ENCODE data around the gene ZNF784. TPM values are rescaled to one million over a fixed set of nuclear protein-coding genes. Genes with fewer than 3 reads are reported as not detected.
A peak's percentile ranks its signal among the peaks of the same experiment; 100 is the strongest.
"Not testable (repeated sequence)": the region's sequence is repeated elsewhere in the genome, so short reads cannot be mapped to it uniquely, and the experiment has no call there.

ZNF784 gene
- total and polyA plus RNA-seq, 5 donors = 11.5 to 16.3 (median 13.0) TPM

GRCh38 chr19:55579766-55580621 is 44.4 kb downstream of the ZNF784 start:
- no peaks in the 10 kb centered on the region for H3K9me3 ChIP-seq (ENCODE audit: control insufficient read depth, low read length)
- H3K4me1 ChIP-seq (ENCODE audit: control insufficient read depth, insufficient read depth, low read length) = peaks cover 5% of the 10 kb centered on the region
- WGBS = 10% methylated on average over 20 of the region's 20 CpGs
- intact Hi-C loops (cut with DNase I) = loop anchor here in 1 of 4 donors (5.0 kb wide), 1 partner anchor 63 kb away; no protein-coding TSS in a partner anchor
- no peaks in the 10 kb centered on the region for H3K27me3 ChIP-seq (ENCODE audit: control insufficient read depth, insufficient read depth)
- DNase-seq (peak; percentile 32 to 73 (median 64)), ATAC-seq (peak; percentile 45 to 64)
- H3K27ac ChIP-seq (ENCODE audit: low read length) = peak overlapping the region; percentile 65
- H3K4me3 ChIP-seq (ENCODE audit: low read length) = peak overlapping the region; percentile 87

GRCh38 chr19:55578761-55579747 is 45.3 kb downstream of the ZNF784 start:
- no peaks in the 10 kb centered on the region for H3K27me3 ChIP-seq (ENCODE audit: control insufficient read depth, insufficient read depth)
- peak overlapping the region; percentile 87 for H3K4me3 ChIP-seq (ENCODE audit: low read length)
- H3K27ac ChIP-seq (ENCODE audit: low read length) = peak overlapping the region; percentile 65
- no peak for ATAC-seq
- 94% methylated on average over 90 of the region's 90 CpGs for WGBS
- intact Hi-C loops (cut with DNase I) = no loop called here
- H3K4me1 ChIP-seq (ENCODE audit: control insufficient read depth, insufficient read depth, low read length) = peaks cover 5% of the 10 kb centered on the region
- DNase-seq = peak in 2 of 3 donors; percentile 57 to 68
- no peaks in the 10 kb centered on the region for H3K9me3 ChIP-seq (ENCODE audit: control insufficient read depth, low read length)

- Histone ChIP-seq H3K9me3 (ENCODE audit: control insufficient read depth, low read length) (no peaks in the 10 kb centered on the region), H3K27ac (ENCODE audit: low read length) (no peak overlapping the region), H3K4me3 (ENCODE audit: low read length) (no peak overlapping the region), H3K27me3 (ENCODE audit: control insufficient read depth, insufficient read depth) (no peaks in the 10 kb centered on the region), H3K4me1 (ENCODE audit: control insufficient read depth, insufficient read depth, low read length) (peaks cover 5% of the 10 kb centered on the region)
- ATAC-seq (no peak), DNase-seq (peak in 2 of 3 donors; percentile 20 to 54)
- 95% methylated on average over 83 of the region's 83 CpGs for WGBS
- intact Hi-C loops (cut with DNase I) = no loop called here
Observed at GRCh38 chr19:55578031-55578760, 46.2 kb downstream of the ZNF784 start.

- DNase-seq (peak in 1 of 3 donors; percentile 3), ATAC-seq (no peak)
- H3K4me1 ChIP-seq (ENCODE audit: control insufficient read depth, insufficient read depth, low read length) = peaks cover 5% of the 10 kb centered on the region
- intact Hi-C loops (cut with DNase I) = no loop called here
- no peak overlapping the region for H3K27ac ChIP-seq (ENCODE audit: low read length)
- 86% methylated on average over 5 of the region's 5 CpGs for WGBS
- H3K4me3 ChIP-seq (ENCODE audit: low read length) = no peak overlapping the region
- H3K27me3 ChIP-seq (ENCODE audit: control insufficient read depth, insufficient read depth) = no peaks in the 10 kb centered on the region
- no peaks in the 10 kb centered on the region for H3K9me3 ChIP-seq (ENCODE audit: control insufficient read depth, low read length)
Observed at GRCh38 chr19:55576746-55577145, 47.6 kb downstream of the ZNF784 start.

GRCh38 chr19:55573929-55574328 is 50.4 kb downstream of the ZNF784 start:
- 94% methylated on average over 6 of the region's 6 CpGs for WGBS
- H3K4me3 ChIP-seq (ENCODE audit: low read length); H3K9me3 ChIP-seq (ENCODE audit: control insufficient read depth, low read length); ATAC-seq; intact Hi-C loops (cut with DNase I); H3K27ac ChIP-seq (ENCODE audit: low read length); H3K27me3 ChIP-seq (ENCODE audit: control insufficient read depth, insufficient read depth); H3K4me1 ChIP-seq (ENCODE audit: control insufficient read depth, insufficient read depth, low read length): not testable (repeated sequence)
- peak in 1 of 3 donors; percentile 2 for DNase-seq

Other genes starting within 250 kb of the ZNF784 start
- gene TMEM190, start 247.7 kb downstream of the ZNF784 start, total RNA-seq = not detected
- not detected for gene TMEM190, start 247.7 kb downstream of the ZNF784 start, polyA plus RNA-seq
- 1 to 10 TPM in 1 of 4 donors, under 1 TPM in 3; 0.47 to 1.2 (median 0.56) TPM for gene TMEM238, start 240.3 kb downstream of the ZNF784 start, total RNA-seq
- gene TMEM238, start 240.3 kb downstream of the ZNF784 start, polyA plus RNA-seq = 0.14 TPM
- gene RPL28, start 238.6 kb downstream of the ZNF784 start, total RNA-seq = 1,000 to 10,000 TPM in 1 of 4 donors, 100 to 1,000 TPM in 3; 656 to 1,015 (median 735) TPM
- gene RPL28, start 238.6 kb downstream of the ZNF784 start, polyA plus RNA-seq = 806 TPM
- 10 to 100 TPM; 21.0 to 32.7 (median 27.8) TPM for gene UBE2S, start 216.8 kb downstream of the ZNF784 start, total RNA-seq
- 12.2 TPM for gene UBE2S, start 216.8 kb downstream of the ZNF784 start, polyA plus RNA-seq
- not detected for gene SHISA7, start 181.3 kb downstream of the ZNF784 start, total RNA-seq
- 0.05 TPM for gene SHISA7, start 181.3 kb downstream of the ZNF784 start, polyA plus RNA-seq
- 10 to 100 TPM; 49.6 to 73.9 (median 62.0) TPM for gene ISOC2, start 162.9 kb downstream of the ZNF784 start, total RNA-seq
- 111 TPM for gene ISOC2, start 162.9 kb downstream of the ZNF784 start, polyA plus RNA-seq
- not detected for gene C19orf85, start 159.8 kb downstream of the ZNF784 start, total RNA-seq
- not detected for gene C19orf85, start 159.8 kb downstream of the ZNF784 start, polyA plus RNA-seq
- gene ZNF628, start 147.9 kb downstream of the ZNF784 start, total RNA-seq = 1 to 10 TPM; 5.6 to 8.1 (median 6.7) TPM
- gene ZNF628, start 147.9 kb downstream of the ZNF784 start, polyA plus RNA-seq = 7.7 TPM
- 10 to 100 TPM; 13.6 to 20.8 (median 15.0) TPM for gene NAT14, start 139.4 kb downstream of the ZNF784 start, total RNA-seq
- 15.8 TPM for gene NAT14, start 139.4 kb downstream of the ZNF784 start, polyA plus RNA-seq
- 10 to 100 TPM in 1 of 4 donors, 1 to 10 TPM in 3; 6.8 to 10.2 (median 8.1) TPM for gene SSC5D, start 136.1 kb downstream of the ZNF784 start, total RNA-seq
- gene SSC5D, start 136.1 kb downstream of the ZNF784 start, polyA plus RNA-seq = 4.4 TPM
- 100 to 1,000 TPM; 205 to 239 (median 209) TPM for gene SBK2, start 87.4 kb downstream of the ZNF784 start, total RNA-seq
- gene SBK2, start 87.4 kb downstream of the ZNF784 start, polyA plus RNA-seq = 228 TPM
- 100 to 1,000 TPM in 2 of 4 donors, 10 to 100 TPM in 2; 80.3 to 211 (median 109) TPM for gene SBK3, start 79.0 kb downstream of the ZNF784 start, total RNA-seq
- 103 TPM for gene SBK3, start 79.0 kb downstream of the ZNF784 start, polyA plus RNA-seq
- gene ZNF579, start 43.7 kb downstream of the ZNF784 start, total RNA-seq = 10 to 100 TPM; 12.4 to 15.5 (median 14.2) TPM
- 10.2 TPM for gene ZNF579, start 43.7 kb downstream of the ZNF784 start, polyA plus RNA-seq
- gene FIZ1, start 25.0 kb downstream of the ZNF784 start, total RNA-seq = 10 to 100 TPM; 17.5 to 20.0 (median 18.4) TPM
- gene FIZ1, start 25.0 kb downstream of the ZNF784 start, polyA plus RNA-seq = 16.3 TPM
- gene ZNF524, start 24.3 kb downstream of the ZNF784 start, total RNA-seq = 10 to 100 TPM; 11.4 to 18.5 (median 17.5) TPM
- gene ZNF524, start 24.3 kb downstream of the ZNF784 start, polyA plus RNA-seq = 27.1 TPM
- gene ZNF865, start 18.9 kb downstream of the ZNF784 start, total RNA-seq = 10 to 100 TPM; 19.4 to 20.8 (median 20.2) TPM
- gene ZNF865, start 18.9 kb downstream of the ZNF784 start, polyA plus RNA-seq = 17.2 TPM
- 10 to 100 TPM; 23.7 to 32.0 (median 28.9) TPM for gene ZNF580, start 16.4 kb upstream of the ZNF784 start, total RNA-seq
- 18.7 TPM for gene ZNF580, start 16.4 kb upstream of the ZNF784 start, polyA plus RNA-seq
- gene ZNF581, start 19.1 kb upstream of the ZNF784 start, total RNA-seq = 10 to 100 TPM in 1 of 4 donors, 1 to 10 TPM in 3; 7.7 to 12.5 (median 9.3) TPM
- gene ZNF581, start 19.1 kb upstream of the ZNF784 start, polyA plus RNA-seq = 6.3 TPM
- 10 to 100 TPM; 23.6 to 26.6 (median 24.3) TPM for gene CCDC106, start 23.6 kb upstream of the ZNF784 start, total RNA-seq
- 30.4 TPM for gene CCDC106, start 23.6 kb upstream of the ZNF784 start, polyA plus RNA-seq
- gene U2AF2, start 30.5 kb upstream of the ZNF784 start, total RNA-seq = 100 to 1,000 TPM in 1 of 4 donors, 10 to 100 TPM in 3; 87.5 to 101 (median 90.4) TPM
- gene U2AF2, start 30.5 kb upstream of the ZNF784 start, polyA plus RNA-seq = 76.0 TPM
- 100 to 1,000 TPM; 175 to 232 (median 208) TPM for gene EPN1, start 50.7 kb upstream of the ZNF784 start, total RNA-seq
- 187 TPM for gene EPN1, start 50.7 kb upstream of the ZNF784 start, polyA plus RNA-seq
- not detected for gene NLRP9, start 113.8 kb upstream of the ZNF784 start, total RNA-seq
- not detected for gene NLRP9, start 113.8 kb upstream of the ZNF784 start, polyA plus RNA-seq
- gene RFPL4A, start 134.5 kb upstream of the ZNF784 start, total RNA-seq = not detected
- gene RFPL4A, start 134.5 kb upstream of the ZNF784 start, polyA plus RNA-seq = not detected
- gene RFPL4AL1, start 144.6 kb upstream of the ZNF784 start, total RNA-seq = not detected
- gene RFPL4AL1, start 144.6 kb upstream of the ZNF784 start, polyA plus RNA-seq = not detected
- not detected for gene NLRP11, start 207.4 kb upstream of the ZNF784 start, total RNA-seq
- gene NLRP11, start 207.4 kb upstream of the ZNF784 start, polyA plus RNA-seq = not detected
- not detected for gene NLRP4, start 212.0 kb upstream of the ZNF784 start, total RNA-seq
- not detected for gene NLRP4, start 212.0 kb upstream of the ZNF784 start, polyA plus RNA-seq

Measured in right cardiac atrium (tissue), 5 donors.